ENCODE measurements around the gene METAP2.
"Not testable (repeated sequence)": the region's sequence is repeated elsewhere in the genome, so short reads cannot be mapped to it uniquely, and the experiment has no call there.

The METAP2 gene

DNA sequence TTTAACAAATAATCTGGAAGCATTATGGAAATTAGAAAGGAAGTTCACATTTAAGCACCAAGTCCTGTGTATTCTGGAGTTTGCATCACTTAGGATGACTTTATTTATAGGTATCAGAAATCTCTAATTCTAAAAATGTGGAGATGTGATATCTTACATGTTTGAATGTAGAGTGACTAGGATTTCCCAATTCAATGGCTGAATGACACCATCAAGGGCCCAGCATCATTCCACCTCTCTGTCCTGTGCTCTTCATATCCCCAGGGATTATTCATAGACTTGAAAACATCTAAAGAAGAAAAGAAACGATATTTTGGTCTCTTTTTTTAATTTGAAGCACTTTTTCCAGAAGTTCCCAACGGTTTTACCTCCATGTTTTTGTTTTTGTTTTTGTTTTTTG lies 15.2 kb upstream of the METAP2 start:
- DNase-seq (ENCODE audit: low read depth), result no peak
- H3K4me3 ChIP-seq (ENCODE audit: control insufficient read depth, low read depth, low read length), result no peak overlapping the region
- no peak for TF ChIP-seq CTCF (IDR thresholded peaks at IDR 0.05; ENCODE audit: control insufficient read depth, insufficient read depth, low read depth, low read length, missing control alignments)

- no peak for TF ChIP-seq CTCF (IDR thresholded peaks at IDR 0.05; ENCODE audit: control insufficient read depth, insufficient read depth, low read depth, low read length, missing control alignments)
- no peak for DNase-seq (ENCODE audit: low read depth)
- no peak overlapping the region for H3K4me3 ChIP-seq (ENCODE audit: control insufficient read depth, low read depth, low read length)
Observed at GRCh38 chr12:95459310-95459709, 14.6 kb upstream of the METAP2 start.

DNA sequence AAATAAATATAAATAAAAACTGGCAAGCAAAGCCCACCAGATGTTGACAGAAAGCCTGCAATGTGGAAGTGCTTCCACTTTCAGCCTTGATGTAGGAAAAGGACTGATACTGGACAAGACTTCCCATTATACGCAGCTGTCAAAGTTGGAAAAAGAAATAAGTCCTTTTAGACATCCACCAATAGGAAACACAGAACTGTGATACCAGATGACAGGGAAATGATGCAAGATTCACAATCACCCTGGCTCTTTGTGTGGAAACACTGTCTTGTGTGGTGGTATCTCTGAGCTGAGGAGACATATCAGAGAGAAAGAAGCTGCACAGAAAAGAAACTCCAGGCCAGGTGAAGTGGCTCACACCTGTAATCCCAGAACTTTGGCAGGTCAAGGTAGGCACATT lies 13.8 kb upstream of the METAP2 start:
- TF ChIP-seq CTCF (IDR thresholded peaks at IDR 0.05; ENCODE audit: control insufficient read depth, insufficient read depth, low read depth, low read length, missing control alignments), result no peak
- no peak for DNase-seq (ENCODE audit: low read depth)
- no peak overlapping the region for H3K4me3 ChIP-seq (ENCODE audit: control insufficient read depth, low read depth, low read length)

DNA sequence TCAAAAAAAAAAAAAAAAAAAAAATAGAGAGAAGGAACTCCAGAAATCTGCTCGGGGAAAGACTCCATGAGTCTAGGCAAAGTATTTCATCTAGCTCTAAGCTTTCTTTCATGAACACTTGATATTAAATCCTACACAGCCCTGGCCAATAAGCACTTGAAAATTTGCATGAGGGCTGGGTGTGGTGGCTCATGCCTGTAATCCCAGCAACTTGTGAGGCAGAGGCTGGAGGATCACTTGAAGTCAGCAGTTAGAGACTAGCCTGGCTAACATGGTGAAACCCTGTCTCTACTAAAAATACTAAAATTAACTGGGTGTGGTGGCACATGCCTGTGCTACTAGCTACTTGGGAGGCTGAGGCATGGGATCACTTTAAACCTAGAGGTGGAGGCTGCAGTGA lies 13.1 kb upstream of the METAP2 start:
- no peak for DNase-seq (ENCODE audit: low read depth)
- no peak for TF ChIP-seq CTCF (IDR thresholded peaks at IDR 0.05; ENCODE audit: control insufficient read depth, insufficient read depth, low read depth, low read length, missing control alignments)
- H3K4me3 ChIP-seq (ENCODE audit: control insufficient read depth, low read depth, low read length), result no peak overlapping the region

DNA sequence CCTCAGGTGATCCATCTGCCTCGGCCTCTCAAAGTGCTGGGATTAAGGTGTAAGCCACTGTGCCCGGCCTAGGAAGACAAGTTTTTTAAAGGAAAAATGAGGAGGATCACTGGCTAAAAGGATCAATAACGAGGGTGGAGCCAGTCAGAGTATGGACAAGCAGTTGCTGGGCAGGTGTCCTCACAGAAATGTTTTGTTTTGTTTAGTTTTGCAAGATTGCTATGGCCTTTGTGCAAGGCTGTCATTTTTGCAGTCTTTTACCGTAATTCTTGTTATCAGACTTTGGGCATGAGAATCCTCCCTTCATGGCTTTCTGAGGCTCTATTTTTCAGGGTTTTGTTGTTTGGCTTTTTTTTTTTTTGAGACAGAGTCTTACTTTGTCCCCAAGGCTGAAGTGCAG lies 11.9 kb upstream of the METAP2 start:
- no peak overlapping the region for H3K4me3 ChIP-seq (ENCODE audit: control insufficient read depth, low read depth, low read length)
- no peak for TF ChIP-seq CTCF (IDR thresholded peaks at IDR 0.05; ENCODE audit: control insufficient read depth, insufficient read depth, low read depth, low read length, missing control alignments)
- no peak for DNase-seq (ENCODE audit: low read depth)

DNA sequence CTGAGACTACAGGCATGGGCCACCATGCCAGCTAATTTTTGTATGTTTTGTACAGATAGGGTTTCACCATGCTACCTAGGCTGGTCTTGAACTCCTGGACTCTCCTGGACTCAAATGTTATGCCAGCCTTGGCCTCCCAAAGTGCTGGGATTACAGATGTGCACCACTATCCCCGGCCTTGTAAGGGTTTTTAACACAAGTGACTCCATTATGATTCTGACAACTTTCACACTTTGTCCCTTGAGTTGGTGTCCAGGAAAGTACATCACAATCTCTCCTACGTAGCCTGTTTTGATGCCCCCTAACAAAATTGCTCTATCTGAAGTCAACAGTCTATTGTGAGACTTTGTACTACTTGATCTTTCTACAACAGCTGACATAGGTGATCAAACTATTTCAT lies 11.4 kb upstream of the METAP2 start:
- no peak for TF ChIP-seq CTCF (IDR thresholded peaks at IDR 0.05; ENCODE audit: control insufficient read depth, insufficient read depth, low read depth, low read length, missing control alignments)
- H3K4me3 ChIP-seq (ENCODE audit: control insufficient read depth, low read depth, low read length), result no peak overlapping the region
- no peak for DNase-seq (ENCODE audit: low read depth)

DNA sequence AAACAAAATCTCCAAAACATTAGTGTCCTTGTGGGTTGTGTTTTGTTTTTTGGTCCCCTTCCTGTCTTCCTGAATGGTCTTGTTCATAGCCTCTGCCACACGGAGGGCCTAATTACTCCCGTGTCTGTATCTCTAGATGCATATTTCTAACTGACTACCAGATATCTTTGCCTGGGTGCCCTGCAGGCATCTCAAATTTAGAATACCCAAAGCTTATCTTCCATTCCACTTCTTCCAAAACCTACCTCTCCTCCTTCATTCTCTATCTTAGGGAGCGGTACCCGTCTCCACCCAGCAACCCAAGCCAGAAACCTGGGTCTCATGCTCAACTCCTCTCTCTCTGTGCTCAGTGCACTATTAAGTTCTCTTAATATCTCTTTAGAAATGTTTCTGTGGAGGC lies 10.9 kb upstream of the METAP2 start:
- H3K4me3 ChIP-seq (ENCODE audit: control insufficient read depth, low read depth, low read length), result no peak overlapping the region
- no peak for DNase-seq (ENCODE audit: low read depth)
- no peak for TF ChIP-seq CTCF (IDR thresholded peaks at IDR 0.05; ENCODE audit: control insufficient read depth, insufficient read depth, low read depth, low read length, missing control alignments)

GRCh38 chr12:95463776-95464175 lies 10.2 kb upstream of the METAP2 start:
- not testable (repeated sequence) for H3K4me3 ChIP-seq (ENCODE audit: control insufficient read depth, low read depth, low read length); DNase-seq (ENCODE audit: low read depth)
